Hepatic stellate cell (primary cell): ENCODE measurements around the gene HBG1.
"Not testable (repeated sequence)": the region's sequence is repeated elsewhere in the genome, so short reads cannot be mapped to it uniquely, and the experiment has no call there.

Source experiments
- DNase-seq: peaks from one replicate; pipeline ENCODE4 v3.0.0; 2011; ENCODE audit warnings: low spot score

The HBG1 gene

GRCh38 chr11:5277807-5278382 lies 28.2 kb upstream of the HBG1 start:
- no peak for DNase-seq

- DNase-seq: no peak
Observed at GRCh38 chr11:5276697-5277096, 27.0 kb upstream of the HBG1 start.

- DNase-seq: no peak
Observed at GRCh38 chr11:5275369-5276110, 25.9 kb upstream of the HBG1 start.

GRCh38 chr11:5274395-5274794 lies 24.7 kb upstream of the HBG1 start:
- no peak for DNase-seq

GRCh38 chr11:5272395-5273017 lies 22.8 kb upstream of the HBG1 start:
- no peak for DNase-seq

GRCh38 chr11:5269715-5270147 lies 20.1 kb upstream of the HBG1 start, which contains the start of gene HBE1:
TSS of gene HBE1 (minus strand) at chr11:5269945. CDS start at chr11:5269890, 55 bp downstream.
- no peak for DNase-seq

- DNase-seq: no peak
Observed at GRCh38 chr11:5267033-5267563, 17.4 kb upstream of the HBG1 start.

- DNase-seq: no peak
Observed at GRCh38 chr11:5266609-5267008, 17.0 kb upstream of the HBG1 start.

- DNase-seq: no peak
Observed at GRCh38 chr11:5265832-5266231, 16.2 kb upstream of the HBG1 start.

- DNase-seq: no peak
Observed at GRCh38 chr11:5258543-5259262, 9.0 kb upstream of the HBG1 start.

GRCh38 chr11:5257296-5257695 lies 7.6 kb upstream of the HBG1 start:
- no peak for DNase-seq

GRCh38 chr11:5254646-5255413 lies 5.2 kb upstream of the HBG1 start, which contains the start of gene HBG2:
TSS of gene HBG2 (minus strand) at chr11:5254781. CDS start at chr11:5254728, 53 bp downstream.
- DNase-seq: not testable (repeated sequence)

GRCh38 chr11:5254023-5254422 lies 4.4 kb upstream of the HBG1 start:
- DNase-seq: not testable (repeated sequence)

GRCh38 chr11:5253440-5253839 lies 3.8 kb upstream of the HBG1 start:
- DNase-seq: not testable (repeated sequence)

GRCh38 chr11:5252919-5253265 lies 3.2 kb upstream of the HBG1 start:
- DNase-seq: no peak

GRCh38 chr11:5252192-5252918 lies 2.7 kb upstream of the HBG1 start:
- DNase-seq: no peak

- no peak for DNase-seq
Observed at GRCh38 chr11:5251746-5252145, 2.1 kb upstream of the HBG1 start.

GRCh38 chr11:5250543-5251204 lies 1.0 kb upstream of the HBG1 start:
- no peak for DNase-seq

- DNase-seq: not testable (repeated sequence)
Observed at GRCh38 chr11:5248498-5248897, 1.2 kb downstream of the HBG1 start.

GRCh38 chr11:5247472-5248192 lies 2.0 kb downstream of the HBG1 start:
- DNase-seq: no peak
